HG03135 (cell line): ENCODE results near the gene MED13L.
"Not testable (repeated sequence)": the region's sequence is repeated elsewhere in the genome, so short reads cannot be mapped to it uniquely, and the experiment has no call there.

ENCODE experiments used
- ATAC-seq: cut with Tn5 transposase; IDR thresholded peaks from one replicate; pipeline ENCODE4 v1.9.1; 2021; ENCODE audit warnings: mild to moderate bottlenecking, moderate library complexity; ENCODE audit not compliant: unreplicated experiment

Gene MED13L

GRCh38 chr12:116031624-116032023 is 245.9 kb downstream of the MED13L start:
- ATAC-seq = not testable (repeated sequence)

DNA sequence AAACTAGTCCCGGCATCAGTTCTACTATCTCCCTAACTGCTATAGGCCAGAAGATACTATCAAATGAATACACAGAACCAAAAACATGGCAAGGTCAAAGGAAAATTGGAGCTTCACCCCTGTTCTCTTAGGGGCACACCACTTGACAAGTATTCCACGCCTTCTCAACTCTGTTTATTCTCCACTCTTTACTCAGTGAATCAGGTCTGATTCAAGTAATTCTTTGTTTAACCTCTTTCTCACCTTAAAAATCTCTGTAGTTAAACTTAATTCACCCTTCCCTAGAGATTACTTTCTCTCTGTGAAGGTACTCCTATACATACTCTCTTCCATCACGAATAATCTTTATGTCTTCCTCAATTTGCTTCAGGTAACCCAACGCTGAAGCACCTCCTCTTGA is 248.9 kb downstream of the MED13L start:
- ATAC-seq = no peak

GRCh38 chr12:116027551-116027821 is 250.0 kb downstream of the MED13L start:
- ATAC-seq = no peak

- ATAC-seq = no peak
These were observed 250.5 kb downstream of the MED13L start for GRCh38 chr12:116026768-116027550.

GRCh38 chr12:116026346-116026745 is 251.1 kb downstream of the MED13L start:
- no peak for ATAC-seq

GRCh38 chr12:116024769-116025168 is 252.7 kb downstream of the MED13L start:
- no peak for ATAC-seq

DNA sequence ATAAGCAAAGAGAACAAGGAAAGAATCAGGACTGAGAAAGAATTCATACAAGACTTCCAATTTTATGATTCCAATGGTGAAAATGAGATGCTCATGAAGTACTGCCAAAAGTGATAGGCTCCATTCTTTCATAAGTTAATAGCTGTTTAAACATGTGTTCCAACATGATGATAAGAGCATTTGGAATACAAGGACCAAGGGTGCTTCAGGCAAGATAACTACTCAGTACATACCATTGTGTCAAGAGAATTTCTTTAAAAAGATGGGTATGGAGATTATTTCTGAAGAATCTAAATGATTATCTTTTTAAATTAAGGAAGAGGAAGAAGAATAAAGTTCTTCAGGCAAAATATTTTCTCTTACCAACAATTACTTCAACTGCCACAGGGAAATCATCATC is 258.1 kb downstream of the MED13L start:
- no peak for ATAC-seq

GRCh38 chr12:116018282-116018681 is 259.2 kb downstream of the MED13L start:
- no peak for ATAC-seq

DNA sequence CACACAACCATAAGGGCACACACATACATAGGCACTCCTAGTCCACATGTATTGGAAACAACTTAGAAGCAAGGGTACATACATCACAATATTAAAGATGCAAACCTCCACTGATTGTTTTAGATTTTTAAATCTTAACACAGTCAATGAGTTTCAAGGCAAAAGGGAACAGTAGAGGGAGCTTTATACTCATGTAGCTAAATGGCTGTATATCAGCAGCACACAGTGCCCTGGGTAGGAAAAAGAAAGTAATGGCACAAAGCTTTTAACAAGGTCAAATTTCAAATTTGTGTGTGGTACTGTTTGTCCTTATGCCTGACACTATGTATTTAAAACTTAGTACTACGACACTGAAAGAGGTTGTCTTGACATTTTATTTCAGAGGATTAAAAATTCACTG is 262.0 kb downstream of the MED13L start:
- no peak for ATAC-seq

DNA sequence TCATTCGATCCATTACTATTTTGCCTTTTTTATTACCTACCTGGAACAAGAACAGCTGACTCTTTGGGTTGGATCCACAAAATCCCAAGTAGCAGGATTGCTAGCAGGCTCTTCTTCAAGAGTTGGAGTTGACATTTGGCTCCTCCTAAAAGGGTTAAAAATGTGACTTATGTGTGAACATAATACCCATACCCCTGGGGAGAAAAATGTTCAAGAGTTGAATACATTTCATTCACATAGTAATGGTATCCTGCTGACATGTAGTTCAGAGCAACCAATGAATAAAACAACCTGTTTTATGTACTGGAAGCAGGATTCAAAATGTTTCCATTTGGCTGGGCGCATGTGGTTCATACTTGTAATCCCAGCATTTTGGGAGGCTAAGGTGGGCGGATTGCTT is 264.7 kb downstream of the MED13L start:
- no peak for ATAC-seq

DNA sequence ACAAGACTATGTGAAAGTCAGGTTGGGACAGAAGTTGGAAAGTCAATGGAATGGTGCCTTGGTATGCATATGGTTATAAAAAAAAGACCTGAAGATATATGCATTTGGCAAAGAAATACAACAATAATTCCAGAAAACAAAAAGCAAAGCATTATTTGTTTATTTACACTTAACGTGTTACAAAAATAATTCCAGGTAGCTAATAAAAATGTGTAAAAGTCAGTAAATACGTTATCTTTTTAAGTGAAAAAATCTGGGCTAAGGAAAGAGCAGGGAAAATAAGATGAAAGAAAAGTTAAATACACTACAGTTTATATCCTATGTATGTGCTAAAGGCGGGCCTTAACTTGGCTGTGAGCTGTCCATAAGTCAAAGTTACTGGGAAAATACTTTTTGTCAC is 266.3 kb downstream of the MED13L start:
- ATAC-seq = no peak

- ATAC-seq = no peak
These were observed 267.0 kb downstream of the MED13L start for GRCh38 chr12:116010467-116010866.

DNA sequence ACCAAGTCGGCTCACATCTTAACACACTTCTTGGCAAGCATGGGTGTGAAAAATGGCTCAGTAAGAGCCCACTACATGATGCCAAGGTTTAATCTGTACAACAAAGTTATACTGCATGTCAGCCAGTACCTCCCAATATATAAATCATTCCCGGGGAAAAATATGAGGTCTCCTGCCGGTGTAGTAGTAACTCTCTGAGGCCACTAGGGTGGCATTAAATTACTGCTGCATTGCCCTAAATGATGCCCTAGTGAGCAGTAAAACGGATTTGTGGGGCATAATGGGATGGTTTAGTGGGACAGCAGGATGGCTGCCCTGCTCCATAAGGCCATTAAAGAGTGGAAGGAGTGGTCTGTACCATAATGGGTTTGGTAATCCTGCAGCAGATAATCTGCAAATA is 267.7 kb downstream of the MED13L start:
- ATAC-seq = no peak

GRCh38 chr12:116006141-116006540 is 271.4 kb downstream of the MED13L start:
- no peak for ATAC-seq

- no peak for ATAC-seq
These were observed 274.5 kb downstream of the MED13L start for GRCh38 chr12:116002890-116003536.

DNA sequence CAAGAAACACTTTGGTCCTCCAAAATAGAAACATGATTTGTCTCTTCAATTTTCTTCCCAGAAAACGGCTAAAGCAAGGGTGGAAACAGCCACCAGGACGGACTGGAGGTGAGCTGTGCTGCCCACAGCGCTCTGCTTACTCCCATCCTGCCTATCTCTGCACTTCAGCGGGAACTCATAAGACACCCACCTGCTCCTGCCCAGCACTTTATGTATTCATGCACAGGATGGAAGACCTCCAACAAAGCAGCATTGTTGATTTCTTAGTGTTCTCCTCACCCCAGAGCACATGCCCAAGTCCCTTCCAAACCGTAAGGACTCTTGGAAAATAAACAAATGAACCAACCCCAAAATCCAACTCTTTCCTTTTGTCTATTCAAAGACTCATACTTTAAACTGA is 277.2 kb downstream of the MED13L start:
- no peak for ATAC-seq

DNA sequence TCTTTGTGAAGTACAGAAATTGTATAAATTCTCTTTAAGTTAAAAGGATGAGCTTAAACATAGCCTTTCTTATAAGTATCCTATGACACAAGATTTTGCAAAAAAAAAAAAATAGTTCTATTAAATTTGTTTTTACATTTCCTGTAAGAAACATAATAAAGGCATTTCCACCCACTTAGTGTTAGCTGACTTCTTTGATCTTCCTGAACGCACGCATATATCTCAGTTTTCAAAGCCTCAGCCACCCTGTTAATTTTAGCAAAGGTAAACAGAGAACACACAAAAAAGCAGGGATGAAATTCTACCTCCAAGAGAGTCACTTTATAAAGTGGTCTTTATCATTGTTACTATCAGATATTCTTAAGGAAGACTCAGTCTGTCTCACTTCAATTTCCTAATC is 277.9 kb downstream of the MED13L start:
- no peak for ATAC-seq

GRCh38 chr12:115998794-115999478 is 278.6 kb downstream of the MED13L start:
- no peak for ATAC-seq

DNA sequence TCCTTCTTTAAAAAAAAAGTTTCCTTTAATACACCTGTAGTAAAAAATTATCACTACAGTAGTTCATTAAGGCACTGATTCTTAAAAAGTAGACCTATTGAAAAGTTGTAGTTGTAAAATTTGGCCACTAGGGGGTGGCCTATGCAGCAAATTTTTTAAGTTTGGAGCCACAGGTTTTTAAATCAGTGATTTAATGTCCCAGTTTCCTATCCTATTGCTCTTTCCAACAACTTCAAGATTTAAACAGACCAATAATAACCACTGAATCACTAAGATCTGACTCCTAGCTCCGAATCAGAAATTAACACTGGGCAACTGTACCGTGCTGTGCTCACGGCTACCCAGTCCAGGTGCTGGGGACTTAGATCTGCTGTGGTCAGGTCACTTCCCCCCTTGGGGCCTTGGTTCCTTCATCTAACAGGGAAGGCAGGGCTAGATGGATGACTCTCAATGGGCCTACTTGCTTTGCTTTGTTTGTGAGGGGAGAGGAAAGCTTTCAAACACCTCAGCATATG is 279.3 kb downstream of the MED13L start:
- no peak for ATAC-seq

GRCh38 chr12:115993737-115994136 is 283.8 kb downstream of the MED13L start:
- no peak for ATAC-seq

DNA sequence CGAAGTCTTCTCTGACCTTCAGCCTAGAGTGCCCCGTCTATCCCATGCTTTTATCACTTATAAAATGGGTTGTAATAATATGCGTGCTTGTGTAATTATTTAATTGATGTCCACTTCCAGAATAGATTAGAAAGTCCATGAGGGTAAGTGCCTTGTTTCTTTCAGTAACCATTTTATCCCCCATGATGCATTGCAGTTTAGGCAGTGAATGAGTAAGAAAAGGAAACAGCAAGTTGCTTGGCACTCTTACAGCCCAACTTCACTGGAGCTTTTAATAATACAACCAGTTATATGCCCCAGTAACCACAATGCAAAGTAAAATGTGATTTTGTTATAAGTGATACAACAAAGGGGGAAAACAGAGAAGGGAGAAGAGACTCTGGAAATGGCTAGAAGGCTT is 287.3 kb downstream of the MED13L start:
- no peak for ATAC-seq
